K562 (cell line): ENCODE data around the gene PPP3CA. TPM values are rescaled to one million over a fixed set of nuclear protein-coding genes. Genes with fewer than 3 reads are reported as not detected.

ENCODE experiments used
- ATAC-seq: fragments of 200-7000 bp; cut with Tn5 transposase; 3 replicates; pipeline ENCODE4 v1.9.1; 2020; ENCODE audit warnings: moderate library complexity
- BruUV-seq: library from RNA; stranded (reverse); fragments of 400-500 nt; replicated peaks from 2 replicates; lab custom pipeline; 2021; lab: Mats Ljungman, UMichigan
- CTCF ChIA-PET: fragments of 300-600 bp; formaldehyde crosslinking; extraction: SDS; loops from one replicate; lab custom pipeline; 2021; ENCODE audit warnings: low intra/inter-chr PET ratio; lab: Yijun Ruan, JAX
- POLR2A ChIA-PET: fragments of 300-600, 350-650 bp; sonication (Branson Sonifier 250); formaldehyde crosslinking; extraction: SDS; loops from one replicate; lab custom pipeline; 2021; ENCODE audit warnings: antibody characterized with exemption, inconsistent platforms; lab: Yijun Ruan, JAX
- DNase-seq, 4 experiments: peaks; one replicate each; pipeline versions ENCODE4 v3.0.0 to v3.0.0-alpha.2; 2011 to 2018; ENCODE audit warnings: low spot score in 3 of 4, mixed read lengths in 3 of 4; ENCODE audit errors: extremely low read depth in 1 of 4
- FAIRE-seq: peaks from 2 replicates; lab custom pipeline; 2011; peaks lifted over from hg19 to GRCh38; lab: Jason Lieb, UNC
- H2AFZ ChIP-seq: 2 replicates; pipeline ENCODE4 v1.6.0; 2011; ENCODE audit warnings: low read depth, low read length, control low read depth, inconsistent platforms
- H3K27ac ChIP-seq: fragments of 200-600 bp; 3 replicates; pipeline ENCODE4 v1.8.0; 2011; ENCODE audit warnings: low read depth, mild to moderate bottlenecking, control low read depth, inconsistent platforms, low read length, moderate library complexity, mixed read lengths; ENCODE audit errors: extremely low read depth
- H3K27me3 ChIP-seq, 2 experiments: fragments of 300-600 bp in 1 of 2; 2 replicates in 1 of 2; 3 replicates in 1 of 2; pipeline versions ENCODE4 v1.6.0 to v1.8.0; 2011; ENCODE audit warnings: inconsistent platforms in 2 of 2, low read length in 2 of 2, mild to moderate bottlenecking in 1 of 2, mixed read lengths in 1 of 2, moderate library complexity in 1 of 2; ENCODE audit not compliant: control insufficient read depth in 2 of 2, insufficient read depth in 2 of 2
- H3K36me3 ChIP-seq: fragments of 300-600 bp; 3 replicates; pipeline ENCODE4 v1.8.0; 2011; ENCODE audit warnings: mild to moderate bottlenecking, low read length, inconsistent platforms; ENCODE audit not compliant: control insufficient read depth, insufficient read depth
- H3K4me1 ChIP-seq, 2 experiments: fragments of 200-600 bp in 1 of 2; replicated peaks in 1 of 2; 2 replicates in 1 of 2; 3 replicates in 1 of 2; pipeline versions ENCODE4 v1.5.1 to v1.8.0; 2011; ENCODE audit warnings: inconsistent platforms in 2 of 2, low read length in 2 of 2, mild to moderate bottlenecking in 1 of 2, mixed read lengths in 1 of 2, moderate library complexity in 1 of 2; ENCODE audit not compliant: control insufficient read depth in 2 of 2, insufficient read depth in 2 of 2
- H3K4me2 ChIP-seq: 2 replicates; pipeline ENCODE4 v1.6.1; 2011; ENCODE audit warnings: low read length, control low read depth, inconsistent platforms, mixed read lengths; ENCODE audit not compliant: insufficient read depth
- H3K4me3 ChIP-seq: fragments of 200-600 bp; sonication (generic), shearing (Covaris generic); 2 replicates; pipeline ENCODE4 v1.5.1; 2016; ENCODE audit warnings: control low read depth, inconsistent platforms
- H3K79me2 ChIP-seq: fragments of 200-600 bp; 3 replicates; pipeline ENCODE4 v1.8.0; 2011; ENCODE audit warnings: low read length, inconsistent platforms; ENCODE audit not compliant: control insufficient read depth, insufficient read depth
- H3K9ac ChIP-seq, 2 experiments: 2 replicates each; pipeline versions ENCODE4 v1.6.0 to v1.6.1; 2011; ENCODE audit warnings: low read depth in 2 of 2, low read length in 2 of 2, control low read depth in 1 of 2, inconsistent platforms in 1 of 2, mild to moderate bottlenecking in 1 of 2, mixed read lengths in 1 of 2; ENCODE audit not compliant: insufficient read depth in 1 of 2
- H3K9me1 ChIP-seq: one replicate; pipeline ENCODE4 v1.6.0; 2011; ENCODE audit warnings: inconsistent platforms, mild to moderate bottlenecking, low read length, moderate library complexity; ENCODE audit not compliant: control insufficient read depth, insufficient read depth
- H3K9me3 ChIP-seq: replicated peaks from 2 replicates; pipeline ENCODE4 v1.5.1; 2011; ENCODE audit warnings: low read depth, low read length, inconsistent platforms; ENCODE audit not compliant: control insufficient read depth, insufficient read depth
- H4K20me1 ChIP-seq: replicated peaks from 2 replicates; pipeline ENCODE4 v1.6.1; 2011; ENCODE audit warnings: low read length, inconsistent platforms, mixed read lengths; ENCODE audit not compliant: control insufficient read depth, insufficient read depth
- ARID3A ChIP-seq: IDR thresholded peaks from 2 replicates; pipeline ENCODE4 v1.6.1; 2012; ENCODE audit warnings: low read depth, low read length, improper control_type of control experiment, borderline replicate concordance
- FOXK2 ChIP-seq, 2 experiments: fragments of 450-650 bp; IDR thresholded peaks in 1 of 2; conservative IDR thresholded peaks in 1 of 2; 2 replicates each; pipeline ENCODE4 v1.6.1; 2016; ENCODE audit warnings: low read depth in 2 of 2, mild to moderate bottlenecking in 1 of 2
- GMEB1 ChIP-seq: fragments of 250-450 bp; sonication (Bioruptor Pico); IDR thresholded peaks from 2 replicates; pipeline ENCODE4 v1.4.0; 2020; ENCODE audit warnings: mild to moderate bottlenecking
- GTF2E2 ChIP-seq: fragments of 200-800 bp; sonication (Bioruptor generic); IDR thresholded peaks from 2 replicates; pipeline ENCODE4 v1.6.1; 2016; ENCODE audit warnings: missing genetic modification characterization, missing compliant biosample characterization
- PCBP2 ChIP-seq: fragments of 200-400 bp; formaldehyde crosslinking; IDR thresholded peaks from 2 replicates; pipeline ENCODE4 v1.6.1; 2018; ENCODE audit warnings: low read length, low read depth, mild to moderate bottlenecking, moderate library complexity; ENCODE audit not compliant: poor library complexity, severe bottlenecking
- PHB2 ChIP-seq: fragments of 450-650 bp; IDR thresholded peaks from 2 replicates; pipeline ENCODE4 v1.6.1; 2017; ENCODE audit warnings: low read depth
- RFX1 ChIP-seq: fragments of 450-650 bp; IDR thresholded peaks from 2 replicates; pipeline ENCODE4 v1.6.1; 2016; ENCODE audit warnings: mild to moderate bottlenecking, moderate library complexity
- SRSF1 ChIP-seq: fragments of 200-400 bp; formaldehyde crosslinking; IDR thresholded peaks from 2 replicates; pipeline ENCODE4 v1.6.1; 2017; ENCODE audit warnings: mild to moderate bottlenecking, low read depth, low read length, moderate library complexity
- TEAD4 ChIP-seq, 2 experiments: sonication (generic) in 1 of 2; formaldehyde crosslinking in 1 of 2; IDR thresholded peaks; 2 replicates each; pipeline versions ENCODE4 v1.6.1 to v1.8.0; 2012 to 2022; ENCODE audit warnings: borderline replicate concordance in 1 of 2, inconsistent platforms in 1 of 2, low read length in 1 of 2, mild to moderate bottlenecking in 1 of 2, missing genetic modification reagents in 1 of 2
- TGIF2 ChIP-seq: sonication (generic); formaldehyde crosslinking; IDR thresholded peaks from 2 replicates; pipeline ENCODE4 v1.8.1; 2022; ENCODE audit warnings: mild to moderate bottlenecking, missing genetic modification reagents, moderate library complexity
- TSHZ1 ChIP-seq: fragments of 250-450 bp; sonication (Bioruptor Pico); IDR thresholded peaks from 2 replicates; pipeline ENCODE4 v1.4.0; 2020; ENCODE audit warnings: mild to moderate bottlenecking, moderate library complexity
- ZHX1 ChIP-seq: fragments of 150-350 bp; conservative IDR thresholded peaks from 2 replicates; pipeline ENCODE4 v1.6.1; 2014; ENCODE audit warnings: low read length
- ZNF444 ChIP-seq: fragments of 250-450 bp; sonication (Bioruptor Pico); IDR thresholded peaks from 2 replicates; pipeline ENCODE4 v1.4.0; 2020; ENCODE audit warnings: mild to moderate bottlenecking, moderate library complexity
- WGBS: fragments of 100-300 bp; shearing (Covaris generic); methylation state at CpG from one replicate; pipeline ENCODE4 v1.1.6; 2016; ENCODE audit warnings: low coverage, mixed read lengths; ENCODE audit not compliant: insufficient coverage; ENCODE audit errors: missing lambda C conversion rate; 5-methylcytosine and 5-hydroxymethylcytosine counted together
- in situ Hi-C: fragments of 300-500 bp; cut with MboI; formaldehyde crosslinking; loops from 4 replicates; pipeline ENCODE4 v1.15.0; 2018; ENCODE audit warnings: inconsistent platforms, mixed read lengths
- intact Hi-C: fragments of 100-400 bp; cut with micrococcal nuclease; formaldehyde crosslinking; loops from 2 replicates; pipeline ENCODE4 v1.14.2; 2022
- polyA plus RNA-seq, 8 experiments: library from polyadenylated mRNA; depleted of rRNA in 4 of 8; stranded (reverse) in 5 of 8; unstranded in 3 of 8; fragments of >200 nt; fragmentation: Nextera tagmentation in 2 of 8; fragmentation: Illumina TruSeq in 1 of 8; extraction: Ambion mirVana in 2 of 8; extraction: Trizol in 1 of 8; gene quantifications; 2 replicates each; pipeline versions ENCODE4 v1.2.1 to v1.2.3, GENCODE V29; 2011 to 2014; ENCODE audit warnings: inconsistent platforms in 1 of 8, missing spikeins in 1 of 8
- total RNA-seq, 7 experiments: library from RNA; depleted of rRNA in 6 of 7; stranded (reverse); fragments of >200 nt in 6 of 7; fragmentation: Illumina TruSeq in 2 of 7; extraction: Trizol in 2 of 7; gene quantifications; 2 replicates each; pipeline versions ENCODE4 v1.2.1 to v1.2.3, GENCODE V29; 2011 to 2021; ENCODE audit warnings: low replicate concordance in 1 of 7

Gene PPP3CA
- total and polyA plus RNA-seq, 9 of the 15 experiments (the other 6 are each of a cell fraction or from before 2014, with no cell fraction given) = 0.94 to 3.2 (median 1.6) TPM

GRCh38 chr4:101040776-101041175 lies 306.6 kb downstream of the PPP3CA start:
- Histone ChIP-seq H3K9ac (no peak overlapping the region), H3K9me3 (no peaks in the 10 kb centered on the region), H4K20me1 (no peaks in the 10 kb centered on the region), H3K79me2 (no peaks in the 10 kb centered on the region), H3K27me3 (no peaks in the 10 kb centered on the region), H2AFZ (no peak overlapping the region), H3K4me3 (no peak overlapping the region), H3K36me3 (no peaks in the 10 kb centered on the region), H3K4me1 (no peaks in the 10 kb centered on the region), H3K9me1 (no peaks in the 10 kb centered on the region), H3K27ac (no peak overlapping the region), H3K4me2 (no peak overlapping the region)
- BruUV-seq = no TSS peak
- POLR2A ChIA-PET = no interaction called here
- 0% methylated on average over 2 of the region's 2 CpGs for WGBS
- CTCF ChIA-PET = no interaction called here
- in situ Hi-C loops (no loop called here), intact Hi-C loops (no loop called here)
- no peak for ATAC-seq
- FAIRE-seq = no peak
- DNase-seq = no peak
- TF ChIP-seq ZNF444 (CRISPR knock-in tag) = no peak
- TF ChIP-seq TSHZ1 = no peak
- TF ChIP-seq ARID3A = no peak
- TF ChIP-seq FOXK2 (conservative IDR thresholded peaks at IDR 0.05 in 1 of 2, IDR thresholded peaks at IDR 0.05 in 1 of 2; ENCODE audit: low read depth in 2 of 2) = no peak
- TF ChIP-seq GMEB1 = no peak
- TF ChIP-seq TGIF2 = no peak
- TF ChIP-seq PHB2 = no peak
- TF ChIP-seq TEAD4 (IDR thresholded peaks at IDR 0.05; ENCODE audit: low read length) = no peak
- TF ChIP-seq TEAD4 (CRISPR knock-in tag; IDR thresholded peaks at IDR 0.05; ENCODE audit: borderline replicate concordance) = no peak
- no peak for TF ChIP-seq SRSF1
- TF ChIP-seq GTF2E2 = no peak
- no peak for TF ChIP-seq RFX1
- no peak for TF ChIP-seq ZHX1
- TF ChIP-seq PCBP2 = no peak
